Retinal pigment epithelial cell (primary cell): ENCODE results near the gene PAK1.

Source experiments
- DNase-seq: peaks from one replicate; pipeline ENCODE4 v3.0.0-alpha.2; 2010; ENCODE audit warnings: low read depth
- H3K4me3 ChIP-seq: 2 replicates; pipeline ENCODE4 v1.5.1; 2011; ENCODE audit warnings: mild to moderate bottlenecking, low read length, control low read depth, moderate library complexity
- TF ChIP-seq, protein P1 (sequence below): conservative IDR thresholded peaks from 2 replicates; pipeline ENCODE4 v1.5.1; 2011; ENCODE audit warnings: low read depth, low read length, control low read depth, inconsistent platforms

The PAK1 gene

DNA sequence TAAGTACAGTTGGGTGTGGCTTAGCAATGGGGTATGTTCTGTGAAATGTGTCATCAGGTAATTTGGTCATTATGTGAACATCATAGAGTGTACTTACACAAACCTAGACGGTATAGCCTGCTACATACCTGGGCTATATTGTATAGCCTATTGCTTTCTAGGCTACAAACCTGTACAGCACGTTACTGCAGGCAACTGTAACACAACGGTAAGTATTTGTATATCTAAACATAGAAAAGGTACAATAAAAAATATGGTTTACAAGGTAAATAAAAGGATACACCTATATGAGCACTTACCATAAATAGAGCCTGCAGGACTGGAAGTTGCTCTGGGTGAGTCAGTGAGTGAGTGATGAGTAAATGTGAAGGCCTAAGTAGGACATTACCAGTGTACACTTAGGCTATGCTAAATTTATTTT is 99.3 kb downstream of the PAK1 start:
- H3K4me3 ChIP-seq, result no peak overlapping the region
- TF ChIP-seq, protein P1, sequence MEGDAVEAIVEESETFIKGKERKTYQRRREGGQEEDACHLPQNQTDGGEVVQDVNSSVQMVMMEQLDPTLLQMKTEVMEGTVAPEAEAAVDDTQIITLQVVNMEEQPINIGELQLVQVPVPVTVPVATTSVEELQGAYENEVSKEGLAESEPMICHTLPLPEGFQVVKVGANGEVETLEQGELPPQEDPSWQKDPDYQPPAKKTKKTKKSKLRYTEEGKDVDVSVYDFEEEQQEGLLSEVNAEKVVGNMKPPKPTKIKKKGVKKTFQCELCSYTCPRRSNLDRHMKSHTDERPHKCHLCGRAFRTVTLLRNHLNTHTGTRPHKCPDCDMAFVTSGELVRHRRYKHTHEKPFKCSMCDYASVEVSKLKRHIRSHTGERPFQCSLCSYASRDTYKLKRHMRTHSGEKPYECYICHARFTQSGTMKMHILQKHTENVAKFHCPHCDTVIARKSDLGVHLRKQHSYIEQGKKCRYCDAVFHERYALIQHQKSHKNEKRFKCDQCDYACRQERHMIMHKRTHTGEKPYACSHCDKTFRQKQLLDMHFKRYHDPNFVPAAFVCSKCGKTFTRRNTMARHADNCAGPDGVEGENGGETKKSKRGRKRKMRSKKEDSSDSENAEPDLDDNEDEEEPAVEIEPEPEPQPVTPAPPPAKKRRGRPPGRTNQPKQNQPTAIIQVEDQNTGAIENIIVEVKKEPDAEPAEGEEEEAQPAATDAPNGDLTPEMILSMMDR, result no peak
- DNase-seq, result no peak

DNA sequence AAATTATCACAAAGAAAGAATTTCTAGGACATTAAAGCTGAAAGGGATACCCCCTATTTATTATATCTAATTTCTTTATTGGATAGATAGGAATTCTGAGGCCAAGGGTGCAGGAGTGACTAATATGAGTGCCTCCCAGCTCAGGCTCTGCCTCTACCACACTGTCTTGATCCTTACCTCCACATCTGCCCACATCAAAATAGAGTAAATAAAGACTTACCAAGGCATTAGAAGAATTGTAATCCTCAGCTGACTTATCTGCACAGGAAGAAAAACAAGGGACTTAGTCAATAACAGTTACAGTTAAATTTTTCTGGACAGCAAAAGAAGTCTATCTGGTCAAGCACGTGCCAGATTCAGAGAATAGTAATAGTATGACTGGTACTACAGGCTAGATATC is 99.8 kb downstream of the PAK1 start:
- H3K4me3 ChIP-seq, result no peak overlapping the region
- TF ChIP-seq, protein P1, result no peak
- DNase-seq, result no peak

DNA sequence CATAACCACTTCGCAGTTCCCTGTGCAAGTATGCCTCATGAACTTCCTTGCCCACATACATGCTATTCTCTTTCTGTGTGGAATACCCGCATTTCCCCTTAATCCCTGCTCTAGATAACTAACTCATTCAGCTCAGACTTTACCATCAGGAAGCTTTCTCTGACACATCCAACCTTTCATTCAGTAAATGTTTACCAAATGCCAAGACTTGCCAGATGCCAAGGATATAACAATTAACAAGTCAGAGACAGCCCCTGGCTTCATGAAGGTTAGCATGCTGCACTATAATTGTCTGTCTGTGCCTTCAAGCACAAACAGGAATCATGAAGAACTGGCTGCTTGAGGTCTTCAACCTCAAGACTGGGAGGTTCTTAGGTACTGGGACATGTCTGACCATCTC is 101.2 kb downstream of the PAK1 start:
- DNase-seq, result no peak
- TF ChIP-seq, protein P1, result no peak
- H3K4me3 ChIP-seq, result no peak overlapping the region

DNA sequence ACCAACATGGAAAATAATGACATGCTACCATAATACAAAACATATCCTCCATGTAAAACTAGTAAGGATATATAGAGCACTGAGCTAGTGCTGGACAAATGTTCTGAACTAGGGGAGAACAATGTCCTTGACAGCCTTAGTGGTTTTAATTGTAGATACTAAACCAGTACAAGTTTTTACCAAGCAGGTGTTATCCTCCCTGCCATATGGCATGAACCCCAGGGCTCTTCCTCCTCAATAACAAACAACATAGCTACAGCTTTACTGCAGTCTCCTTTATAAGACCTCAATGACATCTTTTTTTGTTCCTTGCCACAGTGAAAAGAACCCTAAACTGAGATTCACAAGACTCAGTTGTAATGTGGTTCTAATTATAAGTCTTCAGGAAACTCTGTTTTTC is 102.2 kb downstream of the PAK1 start:
- no peak for DNase-seq
- TF ChIP-seq, protein P1, result no peak
- no peak overlapping the region for H3K4me3 ChIP-seq

DNA sequence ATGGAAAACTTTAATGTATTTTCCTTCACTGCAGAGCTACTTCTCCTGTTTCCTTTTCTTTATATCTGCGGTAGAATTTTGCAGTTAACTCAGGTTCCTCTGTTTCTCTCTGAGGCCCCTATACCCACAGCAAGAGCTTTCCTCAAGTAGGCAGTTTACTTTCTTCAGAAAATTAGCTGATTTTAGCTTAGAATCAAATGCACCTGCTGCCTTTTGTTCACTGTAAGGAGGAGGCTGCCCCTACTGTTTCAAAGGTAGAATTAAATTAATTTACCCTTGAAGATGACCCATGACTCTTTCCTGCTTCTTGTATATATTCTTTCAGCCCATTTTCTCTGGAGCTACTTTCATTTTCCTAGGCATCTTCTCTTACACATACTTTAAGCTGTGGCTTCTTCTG is 103.7 kb downstream of the PAK1 start:
- TF ChIP-seq, protein P1, result peak; percentile 13
- DNase-seq, result no peak
- H3K4me3 ChIP-seq, result no peak overlapping the region

DNA sequence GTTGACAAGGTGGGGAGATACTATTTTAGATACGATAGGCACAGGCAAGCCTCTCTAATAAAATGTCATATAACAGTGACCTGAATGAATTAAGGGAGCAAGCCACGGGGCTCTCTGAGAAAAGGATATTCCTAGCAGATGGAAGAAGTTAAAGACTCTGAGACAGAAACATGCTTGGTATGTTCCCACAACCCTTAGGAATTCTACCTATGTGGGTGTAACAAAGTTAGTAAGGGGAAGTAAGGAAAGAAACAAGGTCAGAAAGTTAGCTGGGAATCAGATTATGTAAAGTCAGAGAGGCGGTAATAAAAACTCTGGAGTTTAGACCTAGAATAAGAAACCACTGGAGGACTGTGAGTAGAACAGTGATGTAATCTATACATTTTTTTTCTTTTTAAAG is 112.7 kb downstream of the PAK1 start:
- TF ChIP-seq, protein P1, result no peak
- H3K4me3 ChIP-seq, result no peak overlapping the region
- DNase-seq, result peak; percentile 43

DNA sequence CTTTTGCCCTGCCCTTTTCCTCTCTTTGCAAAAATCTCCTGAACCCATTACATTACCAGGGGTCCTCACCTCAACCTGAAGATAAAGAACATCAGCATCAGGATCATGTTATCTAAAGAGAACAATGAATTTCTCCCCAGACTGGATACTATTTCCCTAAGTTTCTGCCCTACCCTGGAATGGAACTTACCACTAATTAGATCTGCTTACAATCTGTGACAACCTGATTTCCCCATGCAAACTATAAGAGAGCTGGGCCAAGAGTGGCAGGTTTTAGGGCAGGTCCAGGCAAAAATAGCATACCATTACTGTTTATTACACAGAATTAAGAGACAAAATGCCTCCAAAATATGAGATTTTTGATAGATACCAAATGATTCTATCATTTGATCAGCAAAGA is 114.4 kb downstream of the PAK1 start:
- no peak overlapping the region for H3K4me3 ChIP-seq
- TF ChIP-seq, protein P1, result no peak
- DNase-seq, result no peak
